Measurements from ENCODE around the gene PTX4. TPM values are rescaled to one million over a fixed set of nuclear protein-coding genes. Genes with fewer than 3 reads are reported as not detected.

The PTX4 gene
- total RNA-seq, 1 donor: not detected

GRCh38 chr16:1533443-1533951 lies 44.8 kb upstream of the PTX4 start, which contains the start of gene TMEM204:
TMEM204 (plus strand) TSS chr16:1533666; CDS start chr16:1534276, 610 bp downstream.
- DNase-seq (ENCODE audit: low read depth): peak; percentile 86
- no peak for TF ChIP-seq CTCF (IDR thresholded peaks at IDR 0.05; ENCODE audit: insufficient read depth, low read length)
- H3K4me3 ChIP-seq (ENCODE audit: low read depth, low read length): peak within 1 kb of the TSS; percentile 87

GRCh38 chr16:1532771-1533170 lies 44.0 kb upstream of the PTX4 start:
- DNase-seq (ENCODE audit: low read depth): no peak

GRCh38 chr16:1532081-1532760 lies 43.5 kb upstream of the PTX4 start:
- H3K4me3 ChIP-seq (ENCODE audit: low read depth, low read length): no peak overlapping the region
- DNase-seq (ENCODE audit: low read depth): no peak
- no peak for TF ChIP-seq CTCF (IDR thresholded peaks at IDR 0.05; ENCODE audit: insufficient read depth, low read length)

More at GRCh38 chr16:1532771-1533170, 44.0 kb upstream of the PTX4 start:
- TF ChIP-seq CTCF (IDR thresholded peaks at IDR 0.05; ENCODE audit: insufficient read depth, low read length): no peak
- H3K4me3 ChIP-seq (ENCODE audit: low read depth, low read length): peak overlapping the region; percentile 87

- TF ChIP-seq CTCF (IDR thresholded peaks at IDR 0.05; ENCODE audit: insufficient read depth, low read length): no peak
- no peak for DNase-seq (ENCODE audit: low read depth)
- no peak overlapping the region for H3K4me3 ChIP-seq (ENCODE audit: low read depth, low read length)
These were observed 42.8 kb upstream of the PTX4 start for GRCh38 chr16:1531638-1531910.

GRCh38 chr16:1530883-1531637 lies 42.3 kb upstream of the PTX4 start:
- no peak for TF ChIP-seq CTCF (IDR thresholded peaks at IDR 0.05; ENCODE audit: insufficient read depth, low read length)
- H3K4me3 ChIP-seq (ENCODE audit: low read depth, low read length): no peak overlapping the region
- peak; percentile 94 for DNase-seq (ENCODE audit: low read depth)

- no peak for DNase-seq (ENCODE audit: low read depth)
- TF ChIP-seq CTCF (IDR thresholded peaks at IDR 0.05; ENCODE audit: insufficient read depth, low read length): no peak
- H3K4me3 ChIP-seq (ENCODE audit: low read depth, low read length): no peak overlapping the region
These were observed 41.7 kb upstream of the PTX4 start for GRCh38 chr16:1530349-1530882.

Measured in fibroblast of the aortic adventitia (primary cell).